Nucleus accumbens (tissue), 56 donors: ENCODE data around the gene KAT8.

Experiments
- DNase-seq, 56 donors: peaks; one replicate each; lab custom pipeline; 2025; lab: John Stamatoyannopoulos, UW

KAT8 gene

DNA sequence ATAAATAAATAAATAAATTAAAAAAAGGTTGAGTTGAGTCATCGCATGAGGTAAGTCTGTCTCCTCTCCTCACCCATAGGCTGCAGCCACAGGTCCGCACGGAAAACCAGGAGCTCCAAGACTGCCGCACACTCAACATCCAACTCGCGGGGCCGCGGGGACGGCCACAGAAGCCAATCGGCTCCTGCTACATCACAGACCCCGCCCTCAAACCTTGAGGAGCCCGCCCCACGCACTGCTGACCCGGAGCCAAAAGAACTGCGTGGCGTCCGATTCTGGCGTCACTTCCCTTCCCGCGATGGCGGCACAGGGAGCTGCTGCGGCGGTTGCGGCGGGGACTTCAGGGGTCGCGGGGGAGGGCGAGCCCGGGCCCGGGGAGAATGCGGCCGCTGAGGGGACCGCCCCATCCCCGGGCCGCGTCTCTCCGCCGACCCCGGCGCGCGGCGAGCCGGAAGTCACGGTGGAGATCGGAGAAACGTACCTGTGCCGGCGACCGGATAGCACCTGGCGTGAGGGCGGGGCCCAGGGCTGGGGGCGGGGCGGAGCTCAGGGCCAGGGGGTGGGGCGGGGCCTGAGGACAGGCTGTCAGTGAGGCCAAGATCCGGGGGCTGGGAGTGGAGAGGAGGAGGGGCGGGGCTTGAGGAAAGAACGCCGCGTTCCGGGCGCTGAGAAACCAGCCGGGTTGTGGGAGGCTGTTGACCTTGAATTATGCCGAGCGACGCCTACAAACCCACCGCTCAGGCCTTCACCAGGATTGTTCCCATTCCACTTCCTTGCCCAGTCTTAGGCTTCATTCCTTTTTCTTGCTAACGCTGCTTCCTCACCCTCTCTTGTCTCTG lies at the start of gene KAT8:
KAT8 (plus strand) TSS at position 281 of the 839 bp plus-strand sequence; CDS start at position 299, 18 bp downstream.
- DNase-seq, result peak; percentile 73 to 99 (median 96)

DNA sequence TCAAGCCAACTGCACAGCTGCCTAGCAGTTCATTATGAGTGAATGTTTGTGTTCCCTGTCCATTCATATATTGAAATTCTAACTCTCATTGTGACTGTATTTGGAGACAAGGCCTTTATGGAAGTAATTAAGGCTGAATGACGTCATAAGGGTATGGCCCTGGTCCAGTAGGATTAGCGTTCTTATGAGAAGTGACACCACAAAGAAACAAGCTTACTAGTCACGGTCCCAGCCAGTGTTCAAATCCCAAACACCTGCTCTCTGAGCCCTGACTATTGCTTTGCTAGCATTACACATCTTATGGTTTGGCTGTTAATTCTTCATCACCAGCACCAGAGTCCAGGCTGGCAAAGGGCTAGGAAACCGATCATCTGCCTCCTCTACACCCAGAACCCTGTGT lies 45.6 kb upstream of the KAT8 start:
- no peak for DNase-seq

DNA sequence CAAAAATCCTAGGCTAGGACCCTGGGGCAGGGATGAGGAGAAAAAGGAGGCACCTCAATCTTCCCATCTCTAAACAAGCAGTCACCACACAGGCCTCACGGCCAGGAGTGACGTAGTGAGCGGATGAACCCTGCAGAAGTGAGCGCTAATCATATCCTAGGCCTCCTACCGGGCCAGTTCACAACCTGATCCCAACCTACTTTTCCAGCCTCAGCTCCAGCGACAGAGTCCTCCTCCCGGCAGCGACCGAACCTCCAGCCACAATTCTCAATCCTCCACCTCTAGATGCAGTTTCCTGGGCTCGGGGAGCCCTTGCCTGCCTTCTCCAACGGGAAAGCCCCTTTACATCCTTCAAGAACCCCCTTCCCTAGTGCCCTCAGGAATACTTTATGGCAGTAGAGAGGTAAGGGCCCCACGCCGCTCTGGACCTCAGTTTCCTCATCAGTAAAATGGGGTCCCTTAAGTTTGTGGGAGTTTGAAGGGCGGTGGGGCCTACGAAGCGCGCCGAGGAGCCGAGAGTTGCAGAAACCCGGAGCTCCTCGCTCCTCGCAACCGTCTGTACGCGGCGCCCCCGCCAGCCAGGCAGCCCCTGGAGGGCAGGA lies 44.8 kb upstream of the KAT8 start:
- peak in 11 of 56 donors; percentile 8 to 45 (median 21) for DNase-seq

DNA sequence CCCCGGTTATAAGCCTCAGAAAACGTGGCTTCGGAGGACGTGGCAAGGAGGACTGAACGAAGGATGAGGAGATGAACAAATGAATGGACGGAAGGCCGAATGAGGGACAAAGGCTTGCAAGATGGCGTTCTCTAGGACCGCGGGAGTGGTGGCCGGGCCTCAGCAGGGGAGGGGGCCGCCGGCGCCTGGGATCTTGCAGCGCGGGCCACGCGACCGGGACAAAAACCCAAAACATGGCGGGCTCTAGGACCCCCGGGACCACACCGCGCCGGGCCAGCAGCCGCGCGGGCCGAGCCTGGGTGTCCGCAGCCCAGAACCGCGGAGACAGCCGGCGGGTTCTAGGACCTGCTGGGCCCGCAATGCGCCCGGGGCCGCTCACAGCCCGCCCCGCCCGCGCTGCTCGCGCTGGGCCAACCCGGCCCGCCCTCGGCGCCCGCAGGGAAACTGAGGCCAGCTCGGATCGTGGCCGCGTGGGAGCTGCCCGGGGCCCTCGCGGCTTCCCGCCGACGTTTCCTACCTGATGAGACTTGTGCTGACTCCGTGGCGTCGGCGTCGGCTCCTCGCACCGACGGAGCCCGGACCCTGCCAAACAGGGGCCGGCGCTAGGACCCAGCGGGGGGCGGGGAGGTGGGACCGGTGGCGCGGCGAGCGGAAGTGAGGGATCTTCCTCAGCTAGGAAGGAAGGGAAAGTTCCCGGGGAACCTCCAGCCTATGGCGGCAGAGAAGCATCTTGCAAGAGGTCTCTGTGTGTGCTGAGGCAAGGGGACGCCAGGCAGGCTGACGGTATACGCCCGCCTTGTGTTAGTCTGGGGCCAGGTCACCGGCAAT lies 44.1 kb upstream of the KAT8 start:
- DNase-seq, result peak; percentile 51 to 95 (median 88)

DNA sequence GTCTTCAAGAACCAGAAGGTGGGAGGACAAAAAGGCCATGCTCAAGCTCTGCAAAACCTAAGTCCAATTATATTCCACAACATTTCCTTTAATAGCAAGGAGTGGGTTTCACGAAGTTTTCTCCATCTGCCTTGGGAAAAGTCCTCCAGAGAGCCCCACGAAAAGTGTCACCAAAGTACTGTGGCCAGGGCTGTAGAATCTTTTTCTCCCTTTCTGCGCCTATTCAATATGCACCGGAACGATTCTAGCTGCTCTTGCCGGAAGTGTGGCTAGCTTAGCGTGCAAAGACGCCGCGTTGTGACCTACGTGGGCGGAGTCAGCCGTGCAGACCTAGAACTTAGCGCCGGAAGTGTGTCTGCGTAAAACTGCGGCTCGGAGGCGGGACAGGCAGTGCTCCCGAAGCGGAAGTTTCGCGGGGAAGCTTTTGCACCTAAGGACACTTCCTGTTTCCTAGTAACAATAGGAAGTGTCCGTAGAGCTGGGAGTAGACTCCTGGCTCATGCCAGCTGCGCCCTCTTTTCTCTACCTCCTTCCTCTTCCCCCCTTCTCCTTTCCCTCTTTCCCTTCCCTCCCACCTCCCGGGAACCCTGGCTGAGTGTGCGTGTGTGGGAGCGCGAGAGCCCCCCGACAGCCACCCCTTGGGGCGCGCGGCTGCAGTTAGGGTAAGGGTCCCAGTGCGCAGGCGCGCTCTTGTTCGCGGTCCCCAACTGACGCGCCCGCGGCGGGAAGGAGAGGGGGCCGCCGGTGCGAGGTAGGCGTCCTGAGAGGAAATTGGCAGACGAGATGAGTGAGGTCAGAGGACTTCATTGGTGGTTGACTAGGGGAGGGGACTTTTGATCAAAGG lies 43.3 kb upstream of the KAT8 start, which contains the start of the genes ZNF646 and ZNF668:
ZNF646 (plus strand) TSS at position 453 of the 844 bp plus-strand sequence. CDS start 1,903 bp downstream, outside the sequence.
ZNF668 (minus strand) TSS at position 271 of the 844 bp plus-strand sequence. CDS start 9,781 bp downstream, outside the sequence.
- peak; percentile 78 to 99 (median 98) for DNase-seq

DNA sequence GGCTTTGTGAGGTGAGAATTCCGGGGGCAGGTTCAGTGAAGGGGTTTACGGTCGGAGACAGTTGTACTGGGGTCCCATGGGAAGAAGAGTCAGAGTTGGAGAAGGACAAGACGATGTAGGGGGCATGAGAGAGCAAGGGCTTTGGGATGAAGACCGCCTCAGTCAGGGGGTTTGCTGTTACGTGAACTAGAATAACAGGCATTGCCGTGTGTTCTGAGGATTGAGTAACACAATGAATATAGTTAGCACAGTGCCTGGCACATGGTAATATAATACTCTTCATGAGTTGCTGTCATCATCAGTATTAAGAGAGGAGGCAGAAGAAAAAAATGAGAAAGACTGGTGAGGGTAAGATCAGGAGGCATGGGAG lies 42.7 kb upstream of the KAT8 start:
- no peak for DNase-seq

DNA sequence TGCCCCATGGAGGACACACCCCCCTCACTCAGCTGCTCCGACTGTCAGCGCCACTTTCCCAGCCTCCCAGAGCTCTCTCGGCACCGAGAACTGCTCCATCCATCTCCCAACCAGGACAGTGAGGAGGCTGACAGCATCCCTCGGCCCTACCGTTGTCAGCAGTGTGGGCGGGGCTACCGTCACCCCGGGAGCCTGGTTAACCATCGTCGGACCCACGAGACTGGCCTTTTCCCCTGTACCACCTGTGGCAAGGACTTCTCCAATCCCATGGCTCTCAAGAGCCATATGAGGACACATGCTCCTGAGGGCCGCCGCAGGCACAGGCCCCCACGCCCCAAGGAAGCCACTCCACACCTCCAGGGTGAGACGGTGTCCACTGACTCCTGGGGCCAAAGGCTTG lies 41.1 kb upstream of the KAT8 start:
- no peak for DNase-seq

DNA sequence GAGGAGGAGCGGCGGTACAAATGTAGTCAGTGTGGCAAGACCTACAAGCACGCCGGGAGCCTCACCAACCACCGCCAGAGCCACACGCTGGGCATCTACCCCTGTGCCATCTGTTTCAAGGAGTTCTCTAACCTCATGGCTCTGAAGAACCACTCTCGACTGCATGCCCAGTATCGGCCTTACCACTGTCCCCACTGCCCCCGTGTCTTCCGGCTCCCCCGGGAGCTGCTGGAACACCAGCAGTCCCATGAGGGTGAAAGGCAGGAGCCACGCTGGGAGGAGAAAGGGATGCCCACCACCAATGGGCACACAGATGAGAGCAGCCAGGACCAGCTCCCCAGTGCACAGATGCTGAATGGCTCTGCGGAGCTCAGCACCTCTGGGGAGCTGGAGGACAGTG lies 40.4 kb upstream of the KAT8 start:
- DNase-seq, result no peak

DNA sequence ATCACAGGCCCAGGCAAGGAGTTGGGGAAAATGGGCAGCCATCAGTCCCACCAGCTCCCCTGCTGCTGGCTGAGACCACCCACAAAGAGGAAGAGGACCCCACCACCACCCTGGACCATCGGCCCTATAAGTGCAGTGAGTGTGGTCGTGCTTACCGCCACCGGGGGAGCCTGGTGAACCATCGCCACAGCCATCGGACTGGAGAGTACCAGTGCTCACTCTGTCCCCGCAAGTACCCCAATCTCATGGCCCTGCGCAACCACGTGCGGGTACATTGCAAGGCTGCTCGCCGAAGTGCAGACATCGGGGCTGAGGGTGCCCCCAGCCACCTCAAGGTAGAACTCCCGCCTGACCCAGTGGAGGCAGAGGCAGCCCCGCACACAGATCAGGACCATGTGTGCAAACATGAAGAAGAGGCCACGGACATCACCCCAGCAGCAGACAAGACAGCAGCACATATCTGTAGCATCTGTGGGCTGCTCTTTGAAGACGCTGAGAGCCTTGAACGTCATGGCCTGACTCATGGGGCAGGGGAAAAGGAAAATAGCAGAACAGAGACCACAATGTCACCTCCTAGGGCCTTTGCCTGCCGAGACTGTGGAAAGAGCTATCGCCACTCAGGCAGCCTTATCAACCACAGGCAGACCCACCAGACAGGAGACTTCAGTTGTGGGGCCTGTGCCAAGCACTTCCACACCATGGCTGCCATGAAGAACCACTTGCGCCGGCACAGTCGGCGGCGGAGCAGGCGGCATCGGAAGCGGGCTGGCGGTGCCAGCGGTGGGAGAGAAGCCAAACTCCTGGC lies 39.7 kb upstream of the KAT8 start:
- no peak for DNase-seq

DNA sequence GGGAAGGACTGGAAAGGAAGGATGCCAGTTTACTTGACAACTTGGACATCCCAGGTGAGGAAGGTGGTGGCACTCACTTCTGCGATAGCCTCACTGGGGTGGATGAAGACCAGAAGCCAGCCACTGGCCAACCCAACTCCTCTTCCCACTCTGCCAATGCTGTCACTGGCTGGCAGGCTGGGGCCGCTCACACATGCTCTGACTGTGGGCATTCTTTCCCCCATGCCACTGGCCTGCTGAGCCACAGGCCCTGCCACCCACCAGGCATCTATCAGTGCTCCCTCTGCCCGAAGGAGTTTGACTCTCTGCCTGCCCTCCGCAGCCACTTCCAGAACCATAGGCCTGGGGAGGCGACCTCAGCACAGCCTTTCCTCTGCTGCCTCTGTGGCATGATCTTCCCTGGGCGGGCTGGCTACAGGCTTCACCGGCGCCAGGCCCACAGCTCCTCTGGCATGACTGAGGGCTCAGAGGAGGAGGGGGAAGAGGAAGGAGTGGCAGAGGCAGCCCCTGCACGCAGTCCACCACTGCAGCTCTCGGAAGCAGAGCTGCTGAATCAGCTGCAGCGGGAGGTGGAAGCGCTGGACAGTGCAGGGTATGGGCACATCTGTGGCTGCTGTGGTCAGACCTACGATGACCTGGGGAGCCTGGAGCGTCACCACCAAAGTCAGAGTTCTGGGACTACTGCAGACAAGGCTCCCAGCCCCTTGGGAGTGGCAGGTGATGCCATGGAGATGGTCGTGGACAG lies 38.7 kb upstream of the KAT8 start:
- no peak for DNase-seq

DNA sequence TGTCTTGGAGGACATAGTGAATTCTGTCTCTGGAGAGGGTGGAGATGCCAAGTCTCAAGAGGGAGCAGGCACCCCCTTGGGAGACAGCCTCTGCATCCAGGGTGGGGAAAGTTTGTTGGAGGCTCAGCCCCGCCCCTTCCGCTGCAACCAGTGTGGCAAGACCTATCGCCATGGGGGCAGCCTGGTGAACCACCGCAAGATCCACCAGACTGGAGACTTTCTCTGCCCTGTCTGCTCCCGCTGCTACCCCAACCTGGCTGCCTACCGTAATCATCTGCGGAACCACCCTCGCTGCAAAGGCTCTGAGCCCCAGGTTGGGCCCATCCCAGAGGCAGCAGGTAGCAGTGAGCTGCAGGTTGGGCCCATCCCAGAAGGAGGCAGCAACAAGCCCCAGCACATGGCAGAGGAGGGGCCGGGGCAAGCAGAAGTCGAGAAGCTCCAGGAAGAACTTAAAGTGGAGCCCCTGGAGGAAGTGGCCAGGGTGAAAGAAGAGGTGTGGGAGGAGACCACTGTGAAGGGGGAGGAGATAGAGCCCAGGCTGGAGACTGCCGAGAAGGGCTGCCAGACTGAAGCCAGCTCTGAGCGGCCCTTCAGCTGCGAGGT lies 38.0 kb upstream of the KAT8 start:
- DNase-seq, result no peak

DNA sequence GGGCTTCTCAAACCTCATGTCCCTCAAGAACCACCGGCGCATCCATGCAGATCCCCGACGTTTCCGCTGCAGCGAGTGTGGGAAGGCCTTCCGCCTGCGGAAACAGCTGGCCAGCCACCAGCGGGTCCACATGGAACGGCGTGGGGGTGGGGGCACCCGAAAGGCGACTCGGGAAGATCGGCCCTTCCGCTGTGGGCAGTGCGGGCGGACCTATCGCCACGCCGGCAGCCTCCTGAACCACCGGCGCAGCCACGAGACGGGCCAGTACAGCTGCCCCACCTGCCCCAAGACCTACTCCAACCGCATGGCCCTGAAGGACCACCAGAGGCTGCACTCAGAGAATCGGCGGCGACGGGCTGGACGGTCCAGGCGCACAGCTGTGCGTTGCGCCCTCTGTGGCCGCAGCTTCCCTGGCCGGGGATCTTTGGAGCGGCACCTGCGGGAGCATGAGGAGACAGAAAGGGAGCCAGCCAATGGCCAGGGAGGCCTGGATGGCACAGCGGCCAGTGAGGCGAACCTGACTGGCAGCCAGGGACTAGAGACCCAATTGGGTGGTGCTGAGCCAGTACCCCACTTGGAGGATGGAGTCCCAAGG lies 37.3 kb upstream of the KAT8 start:
- no peak for DNase-seq

DNA sequence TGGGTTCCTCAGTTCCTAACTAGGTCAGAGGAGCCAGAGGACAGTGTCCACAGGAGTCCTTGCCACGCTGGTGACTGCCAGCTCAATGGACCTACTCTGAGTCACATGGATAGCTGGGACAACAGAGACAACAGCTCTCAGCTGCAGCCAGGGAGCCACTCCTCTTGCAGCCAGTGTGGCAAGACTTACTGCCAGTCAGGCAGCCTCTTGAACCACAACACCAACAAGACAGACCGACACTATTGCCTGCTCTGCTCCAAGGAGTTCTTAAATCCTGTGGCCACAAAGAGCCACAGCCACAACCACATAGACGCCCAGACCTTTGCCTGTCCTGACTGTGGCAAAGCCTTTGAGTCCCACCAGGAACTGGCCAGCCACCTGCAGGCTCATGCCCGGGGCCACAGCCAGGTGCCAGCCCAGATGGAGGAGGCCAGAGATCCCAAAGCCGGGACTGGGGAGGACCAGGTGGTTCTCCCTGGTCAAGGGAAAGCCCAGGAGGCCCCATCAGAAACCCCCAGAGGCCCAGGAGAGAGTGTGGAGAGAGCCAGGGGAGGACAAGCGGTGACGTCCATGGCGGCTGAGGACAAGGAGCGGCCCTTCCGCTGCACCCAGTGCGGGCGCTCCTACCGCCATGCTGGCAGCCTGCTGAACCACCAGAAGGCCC lies 36.6 kb upstream of the KAT8 start:
- DNase-seq, result no peak

DNA sequence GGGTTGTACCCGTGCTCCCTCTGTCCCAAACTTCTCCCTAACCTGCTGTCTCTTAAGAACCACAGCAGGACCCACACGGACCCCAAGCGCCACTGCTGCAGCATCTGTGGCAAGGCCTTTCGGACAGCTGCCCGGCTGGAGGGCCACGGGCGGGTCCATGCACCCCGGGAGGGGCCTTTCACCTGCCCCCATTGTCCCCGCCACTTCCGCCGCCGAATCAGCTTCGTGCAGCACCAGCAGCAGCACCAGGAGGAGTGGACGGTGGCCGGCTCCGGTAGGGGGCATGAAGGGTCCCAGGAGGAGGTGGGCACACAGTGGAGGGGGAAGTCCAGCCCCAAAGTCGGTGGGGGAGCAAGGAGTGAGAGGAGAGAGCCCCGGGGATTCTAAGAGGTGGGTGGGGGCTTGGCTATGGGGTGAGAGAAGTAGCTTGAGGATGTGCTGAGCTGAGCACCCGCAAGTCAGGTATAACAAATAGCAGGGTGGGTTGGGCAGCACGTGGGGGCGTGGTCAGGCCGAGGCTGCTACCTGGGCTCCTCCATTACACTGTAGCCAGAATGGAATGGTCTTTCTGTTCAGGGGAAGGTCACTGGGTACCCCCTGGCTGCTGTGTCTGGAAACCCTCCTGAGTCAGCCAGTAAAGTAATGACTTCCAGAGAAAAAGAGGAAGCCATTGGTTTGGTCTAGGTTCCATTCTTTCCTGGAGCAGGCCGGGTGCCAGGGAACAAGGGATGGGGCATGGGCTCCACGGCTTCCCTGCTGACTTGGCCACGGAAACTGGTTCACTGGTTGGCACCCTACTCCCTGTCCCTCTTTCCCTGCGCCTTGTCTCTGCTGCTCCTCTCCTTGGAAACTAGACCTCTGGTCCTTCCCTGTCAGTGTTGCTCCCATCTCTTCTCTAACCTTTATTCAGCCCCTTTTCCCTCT lies 35.8 kb upstream of the KAT8 start:
- DNase-seq, result peak in 18 of 56 donors; percentile 0 to 61 (median 23)

DNA sequence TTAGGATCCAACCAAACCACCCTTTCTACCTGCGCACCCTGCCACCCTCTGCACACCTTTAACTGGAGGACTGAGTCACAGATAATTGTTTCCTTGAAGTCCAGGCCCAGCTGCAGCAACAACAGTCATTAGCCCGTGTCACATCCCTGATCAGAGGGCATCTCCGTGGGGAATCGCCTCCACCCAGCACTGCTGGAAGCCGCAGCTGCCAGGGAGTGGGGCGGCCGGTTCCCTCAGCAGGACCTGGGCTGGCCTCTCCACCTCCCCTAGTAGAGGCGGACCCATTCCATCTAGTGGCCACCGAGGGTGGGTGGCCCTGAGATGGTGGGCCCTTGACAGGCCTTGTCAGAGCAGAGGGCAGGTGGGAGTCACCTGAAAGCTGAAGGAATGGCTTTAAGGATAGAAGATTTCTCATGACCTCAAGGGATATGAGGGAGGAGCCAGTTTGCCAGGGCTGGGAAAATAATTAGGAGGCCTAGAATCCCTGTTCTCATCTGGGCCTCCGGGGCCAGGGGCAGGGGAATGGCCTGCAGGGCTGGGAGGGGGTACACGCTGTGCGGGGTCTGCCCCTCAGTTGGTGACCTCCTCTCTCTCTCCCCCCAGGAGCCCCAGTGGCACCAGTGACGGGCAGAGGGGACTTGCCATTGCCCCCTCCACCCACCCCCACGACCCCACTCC lies 35.0 kb upstream of the KAT8 start:
- no peak for DNase-seq
